Bronchial epithelial cell (primary cell): ENCODE measurements around the gene AUTS2. TPM values are rescaled to one million over a fixed set of nuclear protein-coding genes. Genes with fewer than 3 reads are reported as not detected.

Experiments
- DNase-seq: peaks from one replicate; pipeline ENCODE4 v3.0.0-alpha.2; 2010; ENCODE audit warnings: low read depth
- FAIRE-seq: peaks from 2 replicates; lab custom pipeline; 2011; peaks lifted over from hg19 to GRCh38; lab: Jason Lieb, UNC
- H3K27me3 ChIP-seq: 2 replicates; pipeline ENCODE4 v1.5.1; 2011; ENCODE audit warnings: low read length; ENCODE audit not compliant: control insufficient read depth, insufficient read depth
- H3K36me3 ChIP-seq: 2 replicates; pipeline ENCODE4 v1.5.1; 2011; ENCODE audit warnings: low read length; ENCODE audit not compliant: control insufficient read depth, insufficient read depth
- H3K4me3 ChIP-seq: 2 replicates; pipeline ENCODE4 v1.5.1; 2011; ENCODE audit warnings: mild to moderate bottlenecking, low read depth, low read length, control low read depth
- CTCF ChIP-seq: IDR thresholded peaks from 2 replicates; pipeline ENCODE4 v1.5.1; 2011; ENCODE audit warnings: mild to moderate bottlenecking, moderate library complexity, low read length, control low read depth, inconsistent platforms; ENCODE audit not compliant: insufficient read depth, severe bottlenecking
- total RNA-seq: library from RNA; depleted of rRNA; stranded (reverse); fragments of >200 nt; gene quantifications from 2 replicates; pipeline ENCODE4 v1.2.1, GENCODE V29; 2014

AUTS2 gene
- total RNA-seq, 1 donor from 2014 or later = 9.5 TPM

GRCh38 chr7:70794962-70795361, 1196.7 kb downstream of the AUTS2 start:
- H3K4me3 ChIP-seq = no peak overlapping the region
- H3K27me3 ChIP-seq = no peaks in the 10 kb centered on the region
- TF ChIP-seq CTCF = no peak
- H3K36me3 ChIP-seq = peaks cover 7% of the 10 kb centered on the region
- DNase-seq = no peak
- no peak for FAIRE-seq

- no peak for FAIRE-seq
- H3K27me3 ChIP-seq = no peaks in the 10 kb centered on the region
- no peak for DNase-seq
- H3K4me3 ChIP-seq = no peak overlapping the region
- TF ChIP-seq CTCF = no peak
- H3K36me3 ChIP-seq = peaks cover 5% of the 10 kb centered on the region
Observed at GRCh38 chr7:70795948-70796347, 1197.7 kb downstream of the AUTS2 start.

GRCh38 chr7:70797109-70797514, 1198.8 kb downstream of the AUTS2 start:
- TF ChIP-seq CTCF = no peak
- H3K4me3 ChIP-seq = no peak overlapping the region
- no peaks in the 10 kb centered on the region for H3K36me3 ChIP-seq
- FAIRE-seq (peak; percentile 32), DNase-seq (no peak)
- no peaks in the 10 kb centered on the region for H3K27me3 ChIP-seq

- Histone ChIP-seq H3K27me3 (no peaks in the 10 kb centered on the region), H3K4me3 (no peak overlapping the region), H3K36me3 (no peaks in the 10 kb centered on the region)
- no peak for TF ChIP-seq CTCF
- no peak for DNase-seq
- FAIRE-seq = no peak
Observed at GRCh38 chr7:70799841-70800405, 1201.6 kb downstream of the AUTS2 start.

GRCh38 chr7:70805360-70805759, 1207.1 kb downstream of the AUTS2 start:
- DNase-seq (no peak), FAIRE-seq (no peak)
- no peak for TF ChIP-seq CTCF
- Histone ChIP-seq H3K27me3 (no peaks in the 10 kb centered on the region), H3K36me3 (no peaks in the 10 kb centered on the region), H3K4me3 (no peak overlapping the region)

- H3K36me3 ChIP-seq = no peaks in the 10 kb centered on the region
- no peak for TF ChIP-seq CTCF
- FAIRE-seq (no peak), DNase-seq (no peak)
- no peak overlapping the region for H3K4me3 ChIP-seq
- no peaks in the 10 kb centered on the region for H3K27me3 ChIP-seq
Observed at GRCh38 chr7:70807650-70808049, 1209.4 kb downstream of the AUTS2 start.
